ENCODE measurements around the gene LRWD1. TPM values are rescaled to one million over a fixed set of nuclear protein-coding genes. Genes with fewer than 3 reads are reported as not detected.

Gene LRWD1
- polyA plus RNA-seq, 1 donor from 2014 or later: 13.4 TPM

DNA sequence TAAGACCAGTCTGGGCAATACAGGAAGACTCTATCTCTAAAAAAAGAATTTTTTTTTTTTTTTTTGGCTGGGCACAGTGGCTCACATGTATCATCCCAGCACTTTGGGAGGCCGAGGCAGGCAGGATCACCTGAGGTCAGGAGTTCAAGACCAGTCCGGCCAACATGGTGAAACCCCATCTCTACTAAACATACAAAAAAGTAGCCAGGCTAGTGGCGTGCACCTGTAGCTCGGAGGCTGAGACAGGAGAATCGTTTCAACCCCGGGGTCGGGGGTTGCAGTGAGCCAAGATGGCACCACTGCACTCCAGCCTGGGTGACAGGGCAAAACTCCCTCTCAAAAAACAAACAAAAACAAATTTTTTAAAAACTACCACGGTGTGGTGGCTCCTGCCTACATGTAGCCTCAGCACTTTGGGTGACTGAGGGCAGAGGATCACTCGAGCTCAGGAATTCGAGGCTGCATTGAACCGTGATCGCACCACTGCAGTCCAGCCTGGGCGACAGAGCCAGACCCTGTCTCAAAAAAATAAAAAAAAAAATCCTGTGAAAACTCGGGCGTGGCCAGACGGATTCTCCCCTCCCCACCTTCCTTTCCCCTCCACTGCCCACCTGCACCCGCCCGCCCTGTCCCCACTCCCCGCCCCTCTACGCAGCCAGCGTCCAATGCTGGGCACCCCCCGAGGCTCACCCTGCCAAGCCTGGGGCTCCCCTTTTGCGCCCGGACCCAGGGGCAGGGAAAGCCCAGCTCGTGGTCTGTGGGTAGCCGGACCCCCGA lies 32.2 kb upstream of the LRWD1 start:
- Mint-ChIP-seq H3K4me1 (peaks cover 17 to 50% (median 45%) of the 10 kb centered on the region in 3 donors), H3K4me3 (peak overlapping the region; percentile 82 to 97 (median 92)), H3K27me3 (no peaks in the 10 kb centered on the region), H3K9me3 (no peaks in the 10 kb centered on the region), H3K27ac (peak overlapping the region; percentile 98 to 100 (median 99)), H3K36me3 (peaks cover 12% of the 10 kb centered on the region)

DNA sequence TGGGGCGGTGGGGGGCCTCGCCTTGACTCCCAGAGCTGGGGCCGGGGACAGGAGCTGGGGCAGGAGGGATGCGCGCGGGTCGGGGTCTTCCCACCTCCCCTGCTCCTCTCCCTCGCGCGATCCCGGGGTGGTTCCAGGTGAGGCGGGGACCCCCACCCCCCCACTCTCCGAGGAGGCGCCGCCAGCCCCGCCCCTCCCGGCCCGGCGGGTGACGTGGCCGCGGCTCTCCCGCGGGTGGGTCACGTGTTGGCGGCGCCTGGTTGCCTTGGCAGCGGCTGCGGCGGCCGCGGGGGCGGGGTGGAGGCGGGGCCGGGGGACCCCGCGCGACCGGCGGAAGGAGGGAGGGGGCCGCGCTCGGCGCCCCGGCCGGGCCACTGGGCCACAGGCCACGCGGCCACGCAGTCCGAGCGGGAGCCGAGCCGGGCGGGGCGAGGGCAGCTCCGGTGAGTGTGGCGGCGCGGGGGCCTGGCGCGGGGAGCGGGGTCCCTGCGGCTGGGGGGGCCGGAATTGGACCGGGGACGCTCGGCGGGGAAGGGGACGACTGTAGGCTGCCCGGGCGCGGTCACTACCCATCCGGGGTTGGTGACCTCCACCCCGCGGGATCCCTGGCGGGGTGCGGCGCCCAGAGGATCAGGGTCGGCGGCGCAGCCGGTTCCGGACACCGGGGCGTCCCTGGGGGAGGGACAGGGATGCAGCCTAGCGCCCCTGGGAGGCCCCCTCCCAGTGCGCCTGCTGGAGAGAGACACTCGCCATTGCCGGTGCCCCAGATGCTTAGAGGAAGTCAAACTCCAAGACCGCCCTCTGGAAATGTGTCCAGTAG lies 31.4 kb upstream of the LRWD1 start, which contains the start of gene ORAI2:
ORAI2 (plus strand) TSS at position 357 of the 820 bp plus-strand sequence. CDS start 5,382 bp downstream, outside the sequence.
- Mint-ChIP-seq H3K4me1 (peaks cover 17 to 45% (median 43%) of the 10 kb centered on the region in 3 donors), H3K4me3 (peak within 1 kb of the TSS; percentile 92 to 98 (median 98)), H3K36me3 (peaks cover 12% of the 10 kb centered on the region), H3K27me3 (no peaks in the 10 kb centered on the region), H3K9me3 (no peaks in the 10 kb centered on the region), H3K27ac (peak within 1 kb of the TSS; percentile 98 to 100 (median 99))

DNA sequence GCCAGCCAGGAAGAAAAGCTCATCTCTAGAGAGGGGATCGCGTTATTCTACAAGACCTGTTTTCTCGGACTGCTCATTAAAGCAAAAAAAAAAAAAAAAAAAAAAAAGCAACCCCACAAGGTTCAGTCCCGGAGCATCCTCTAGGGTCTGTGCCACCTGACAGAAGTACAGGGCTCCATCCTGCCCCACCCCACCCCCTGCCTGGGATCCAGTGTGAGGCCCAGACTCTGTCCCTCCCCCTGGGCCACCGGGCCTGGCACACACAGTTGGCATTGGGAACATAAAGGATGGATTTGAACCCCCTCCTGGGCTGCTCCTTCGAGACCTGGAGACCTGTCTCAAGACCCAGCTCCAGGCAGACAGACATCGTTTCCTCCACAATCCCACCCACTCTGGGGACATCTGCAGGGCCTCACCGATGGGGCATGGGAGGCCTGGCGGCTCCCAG lies 30.7 kb upstream of the LRWD1 start:
- peaks cover 12% of the 10 kb centered on the region for H3K36me3 Mint-ChIP-seq
- H3K9me3 Mint-ChIP-seq: no peaks in the 10 kb centered on the region
- peaks cover 17 to 45% (median 42%) of the 10 kb centered on the region in 3 donors for H3K4me1 Mint-ChIP-seq
- no peaks in the 10 kb centered on the region for H3K27me3 Mint-ChIP-seq
- H3K27ac Mint-ChIP-seq: peak overlapping the region; percentile 94 to 99 (median 97)
- H3K4me3 Mint-ChIP-seq: peak overlapping the region; percentile 85 to 98 (median 95)

DNA sequence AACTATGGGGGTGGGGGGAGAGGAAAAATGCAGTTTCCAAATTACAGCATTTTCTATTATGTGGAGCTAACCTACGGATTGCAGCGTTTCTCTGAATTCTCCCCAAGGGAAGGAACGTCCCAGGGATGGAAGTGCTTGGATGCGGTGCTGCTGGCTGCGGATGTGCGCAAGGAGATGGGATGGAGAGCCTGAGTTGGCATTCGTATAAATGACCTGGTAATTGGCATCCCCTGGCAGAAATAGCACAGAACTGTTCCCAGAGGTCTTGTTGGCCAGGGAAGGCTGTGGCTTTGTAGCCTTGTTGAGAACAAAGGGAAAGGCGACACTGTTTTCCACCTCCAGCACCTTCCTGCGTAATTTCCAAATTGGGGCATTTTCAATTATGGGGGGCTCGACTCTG lies 28.7 kb upstream of the LRWD1 start:
- peaks cover 14 to 34% (median 31%) of the 10 kb centered on the region in 3 donors for H3K4me1 Mint-ChIP-seq
- peak overlapping the region; percentile 85 to 98 (median 95) for H3K4me3 Mint-ChIP-seq
- H3K9me3 Mint-ChIP-seq: no peaks in the 10 kb centered on the region
- no peaks in the 10 kb centered on the region for H3K27me3 Mint-ChIP-seq
- peak overlapping the region in 2 of 3 donors; percentile 94 to 97 for H3K27ac Mint-ChIP-seq
- H3K36me3 Mint-ChIP-seq: peaks cover 13% of the 10 kb centered on the region

DNA sequence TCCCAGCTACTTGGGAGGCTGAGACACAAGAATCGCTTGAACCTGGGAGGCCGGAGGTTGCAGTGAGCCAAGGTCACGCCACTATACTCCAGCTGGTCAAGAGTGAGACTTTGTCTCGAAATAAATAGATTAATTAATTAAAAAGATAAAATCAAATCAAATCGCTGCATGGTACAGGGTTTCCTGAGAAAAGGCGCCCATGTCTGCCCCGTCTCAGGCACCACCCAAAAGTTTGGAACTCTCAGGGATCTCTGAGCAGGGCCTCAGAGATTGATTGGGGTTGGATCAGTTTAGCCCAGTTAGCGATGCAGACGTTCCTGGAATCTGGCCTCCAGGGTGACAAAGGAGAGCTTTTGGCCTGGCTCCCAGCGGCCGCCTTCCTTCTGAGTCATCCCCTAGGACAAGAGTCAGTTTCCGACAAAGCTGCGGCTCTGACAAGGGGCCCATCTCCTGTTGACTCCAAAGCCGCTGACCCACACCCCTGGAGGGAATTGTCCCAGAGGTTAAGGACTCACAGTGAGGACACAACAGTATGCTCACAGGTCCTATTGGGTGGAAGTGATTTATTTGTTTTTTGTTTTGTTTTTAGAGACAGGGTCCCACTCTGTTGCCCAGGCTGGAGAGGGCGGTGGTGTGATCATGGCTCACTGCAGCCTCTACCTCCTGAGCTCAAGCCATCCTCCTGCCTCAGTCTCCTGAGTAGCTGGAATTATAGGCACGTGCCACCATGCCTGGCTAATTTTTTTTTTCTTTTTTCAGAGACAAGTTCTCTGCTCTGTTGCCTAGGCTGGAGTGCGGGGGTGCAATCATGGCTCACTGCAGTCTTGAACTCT lies 24.6 kb upstream of the LRWD1 start:
- Mint-ChIP-seq H3K27ac (peak overlapping the region; percentile 6 to 89 (median 16)), H3K4me3 (peak overlapping the region in 1 of 4 donors; percentile 49), H3K27me3 (peaks cover 2% of the 10 kb centered on the region), H3K9me3 (no peaks in the 10 kb centered on the region), H3K4me1 (peaks cover 17 to 30% (median 29%) of the 10 kb centered on the region in 3 donors), H3K36me3 (peaks cover 8% of the 10 kb centered on the region)

DNA sequence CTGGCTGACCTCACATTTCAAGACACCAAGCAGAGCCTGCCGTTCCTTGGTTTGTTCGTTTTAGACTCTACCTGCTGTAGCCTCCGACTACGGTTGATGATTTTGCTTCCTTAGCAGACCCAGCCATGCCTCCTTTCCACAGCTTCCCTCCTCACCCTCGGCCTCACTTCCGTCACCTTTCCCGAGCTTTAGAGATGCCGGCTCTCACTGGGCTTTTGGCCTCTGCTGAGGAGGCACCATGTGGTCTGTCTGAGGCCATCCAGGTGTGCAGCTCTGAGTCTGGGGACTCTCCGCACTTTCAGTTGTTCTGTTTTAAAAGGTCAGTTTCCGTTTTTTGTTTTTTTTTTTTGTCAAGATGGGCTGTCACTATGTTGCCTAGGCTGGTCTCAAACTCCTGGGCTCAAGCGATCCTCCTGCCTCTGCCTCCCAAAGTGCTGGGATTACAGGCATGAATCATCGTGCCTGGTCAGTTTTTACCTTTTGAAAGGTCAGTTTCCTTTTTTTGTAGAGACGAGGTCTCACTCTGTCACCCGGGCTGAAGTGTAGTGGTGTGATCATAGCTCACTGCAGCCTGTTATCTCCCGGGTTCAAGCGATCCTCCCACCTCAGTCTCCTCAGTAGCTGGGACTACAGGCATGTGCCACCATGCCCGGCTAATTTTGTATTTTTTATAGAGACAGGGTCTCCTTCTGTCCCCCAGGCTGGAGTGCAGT lies 19.7 kb upstream of the LRWD1 start:
- peaks cover 2% of the 10 kb centered on the region for H3K27me3 Mint-ChIP-seq
- no peaks in the 10 kb centered on the region for H3K9me3 Mint-ChIP-seq
- H3K36me3 Mint-ChIP-seq: peaks cover 3% of the 10 kb centered on the region
- peaks cover 12 to 29% (median 28%) of the 10 kb centered on the region in 3 donors for H3K4me1 Mint-ChIP-seq
- H3K27ac Mint-ChIP-seq: peak overlapping the region; percentile 90 to 99 (median 95)
- peak overlapping the region; percentile 76 to 89 (median 86) for H3K4me3 Mint-ChIP-seq

DNA sequence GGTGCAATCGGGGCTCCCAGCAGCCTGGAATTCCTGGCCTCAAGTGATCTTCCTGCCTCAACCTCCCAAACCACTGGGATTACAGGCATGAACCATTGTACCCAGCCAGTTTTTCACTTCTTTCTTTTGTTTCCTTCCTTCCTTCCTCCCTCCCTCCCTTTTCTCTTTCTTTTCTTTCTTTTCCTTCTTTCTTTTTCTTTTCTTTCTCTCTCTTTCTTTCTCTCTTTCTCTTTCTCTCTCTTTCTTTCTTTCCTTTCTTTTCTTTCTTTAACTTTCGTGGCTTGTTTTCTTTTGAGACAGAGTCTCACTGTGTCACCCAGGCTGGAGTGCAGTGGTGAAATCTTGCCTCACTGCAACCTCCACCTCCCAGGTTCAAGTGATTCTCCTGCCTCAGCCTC lies 19.1 kb upstream of the LRWD1 start:
- Mint-ChIP-seq H3K9me3 (no peaks in the 10 kb centered on the region), H3K27ac (peak overlapping the region; percentile 90 to 99 (median 95)), H3K36me3 (peaks cover 3% of the 10 kb centered on the region), H3K4me1 (peaks cover 17 to 31% (median 30%) of the 10 kb centered on the region in 3 donors), H3K27me3 (peaks cover 2% of the 10 kb centered on the region), H3K4me3 (peak overlapping the region in 1 of 4 donors; percentile 87)

DNA sequence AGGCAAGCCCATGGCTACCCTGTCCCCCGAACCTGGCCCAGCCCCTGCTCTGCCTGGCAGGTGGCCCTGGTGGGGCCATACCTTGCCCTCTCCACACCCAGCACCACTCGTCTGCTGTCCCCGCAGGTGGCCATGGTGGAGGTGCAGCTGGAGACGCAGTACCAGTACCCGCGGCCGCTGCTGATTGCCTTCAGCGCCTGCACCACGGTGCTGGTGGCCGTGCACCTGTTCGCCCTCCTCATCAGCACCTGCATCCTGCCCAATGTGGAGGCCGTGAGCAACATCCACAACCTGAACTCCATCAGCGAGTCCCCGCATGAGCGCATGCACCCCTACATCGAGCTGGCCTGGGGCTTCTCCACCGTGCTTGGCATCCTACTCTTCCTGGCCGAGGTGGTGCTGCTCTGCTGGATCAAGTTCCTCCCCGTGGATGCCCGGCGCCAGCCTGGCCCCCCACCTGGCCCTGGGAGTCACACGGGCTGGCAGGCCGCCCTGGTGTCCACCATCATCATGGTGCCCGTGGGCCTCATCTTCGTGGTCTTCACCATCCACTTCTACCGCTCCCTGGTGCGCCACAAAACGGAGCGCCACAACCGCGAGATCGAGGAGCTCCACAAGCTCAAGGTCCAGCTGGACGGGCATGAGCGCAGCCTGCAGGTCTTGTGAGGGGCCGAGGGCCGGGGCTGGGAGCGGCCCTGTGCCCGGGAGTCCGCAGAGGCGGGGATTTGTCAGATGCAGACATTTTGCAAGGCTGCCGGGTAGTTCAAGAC lies 18.2 kb upstream of the LRWD1 start:
- H3K9me3 Mint-ChIP-seq: no peaks in the 10 kb centered on the region
- H3K4me1 Mint-ChIP-seq: peaks cover 15 to 30% (median 29%) of the 10 kb centered on the region in 3 donors
- H3K36me3 Mint-ChIP-seq: peaks cover 3% of the 10 kb centered on the region
- peak overlapping the region; percentile 39 to 90 (median 63) for H3K27ac Mint-ChIP-seq
- peaks cover 2% of the 10 kb centered on the region for H3K27me3 Mint-ChIP-seq
- peak overlapping the region in 2 of 4 donors; percentile 8 to 87 for H3K4me3 Mint-ChIP-seq

DNA sequence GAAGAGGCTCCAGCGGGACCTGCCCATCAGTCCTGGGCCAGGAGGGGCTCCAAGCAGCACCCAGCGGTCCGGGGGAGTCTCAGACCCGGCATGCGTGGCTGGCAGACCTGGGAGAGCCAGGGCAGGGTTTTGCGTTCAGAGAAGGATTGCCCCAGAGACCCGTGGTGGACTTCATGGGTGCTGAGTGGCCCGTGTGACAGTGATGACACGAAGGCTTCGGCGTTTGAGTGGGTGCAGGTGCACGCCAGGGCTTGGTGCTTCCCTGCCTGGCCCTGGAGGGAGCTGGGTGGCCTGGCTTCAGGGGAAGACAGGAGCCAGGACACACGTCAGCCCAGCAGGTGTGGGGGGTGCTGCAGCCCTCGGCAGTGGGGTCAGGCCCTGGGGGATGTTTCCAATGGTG lies 17.5 kb upstream of the LRWD1 start:
- Mint-ChIP-seq H3K9me3 (no peaks in the 10 kb centered on the region), H3K4me1 (peaks cover 12 to 23% (median 23%) of the 10 kb centered on the region in 3 donors), H3K27ac (peak overlapping the region in 2 of 3 donors; percentile 39 to 63), H3K4me3 (no peak overlapping the region), H3K36me3 (peaks cover 2% of the 10 kb centered on the region), H3K27me3 (peaks cover 2% of the 10 kb centered on the region)

DNA sequence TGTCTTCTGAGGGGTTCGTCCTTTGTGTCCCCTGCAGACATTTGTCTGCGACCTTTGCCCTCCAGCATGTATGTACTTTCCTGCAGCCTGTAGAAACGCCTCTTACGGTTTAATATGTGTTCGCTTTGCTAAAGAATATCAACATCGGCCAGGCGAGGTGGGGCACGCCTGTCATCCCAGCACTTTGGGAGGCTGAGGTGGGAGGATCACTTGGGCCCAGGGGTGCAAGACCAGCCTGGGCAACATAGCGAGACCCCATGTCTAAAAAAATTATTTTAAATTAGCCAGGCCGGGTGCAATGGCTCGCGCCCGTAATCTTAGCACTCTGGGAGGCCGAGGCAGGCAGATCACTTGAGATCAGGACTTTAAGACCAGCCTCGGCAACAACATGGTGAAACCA lies 15.6 kb upstream of the LRWD1 start:
- H3K27me3 Mint-ChIP-seq: peaks cover 2% of the 10 kb centered on the region
- H3K4me1 Mint-ChIP-seq: peaks cover 12 to 18% (median 17%) of the 10 kb centered on the region in 3 donors
- H3K36me3 Mint-ChIP-seq: peaks cover 2% of the 10 kb centered on the region
- H3K27ac Mint-ChIP-seq: peak overlapping the region in 2 of 3 donors; percentile 74 to 83
- no peaks in the 10 kb centered on the region for H3K9me3 Mint-ChIP-seq
- H3K4me3 Mint-ChIP-seq: no peak overlapping the region

DNA sequence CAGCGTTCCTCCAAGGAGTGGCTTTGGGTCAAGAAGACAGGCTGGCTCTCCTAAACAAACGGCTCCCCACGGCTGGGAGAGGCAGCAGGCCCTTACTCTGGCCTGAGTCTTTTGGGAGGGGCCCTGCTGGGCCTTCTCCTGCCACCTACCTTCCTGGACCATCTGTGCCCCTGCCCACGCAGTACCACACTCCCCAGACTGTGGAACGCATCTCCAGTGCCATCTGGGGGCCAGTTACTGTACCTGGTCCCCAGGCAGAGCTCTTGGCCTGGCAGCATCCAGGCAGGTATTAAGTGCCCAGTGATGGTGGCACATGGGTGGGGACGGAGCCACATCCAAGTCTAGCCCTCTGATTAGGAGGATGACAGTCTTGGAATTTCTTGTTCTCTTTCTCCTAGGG lies 14.5 kb upstream of the LRWD1 start:
- Mint-ChIP-seq H3K27me3 (no peaks in the 10 kb centered on the region), H3K36me3 (peaks cover 2% of the 10 kb centered on the region), H3K9me3 (no peaks in the 10 kb centered on the region), H3K4me1 (peaks cover 6 to 13% (median 12%) of the 10 kb centered on the region in 3 donors), H3K27ac (peak overlapping the region in 2 of 3 donors; percentile 77 to 92), H3K4me3 (peak overlapping the region in 1 of 4 donors; percentile 60)

DNA sequence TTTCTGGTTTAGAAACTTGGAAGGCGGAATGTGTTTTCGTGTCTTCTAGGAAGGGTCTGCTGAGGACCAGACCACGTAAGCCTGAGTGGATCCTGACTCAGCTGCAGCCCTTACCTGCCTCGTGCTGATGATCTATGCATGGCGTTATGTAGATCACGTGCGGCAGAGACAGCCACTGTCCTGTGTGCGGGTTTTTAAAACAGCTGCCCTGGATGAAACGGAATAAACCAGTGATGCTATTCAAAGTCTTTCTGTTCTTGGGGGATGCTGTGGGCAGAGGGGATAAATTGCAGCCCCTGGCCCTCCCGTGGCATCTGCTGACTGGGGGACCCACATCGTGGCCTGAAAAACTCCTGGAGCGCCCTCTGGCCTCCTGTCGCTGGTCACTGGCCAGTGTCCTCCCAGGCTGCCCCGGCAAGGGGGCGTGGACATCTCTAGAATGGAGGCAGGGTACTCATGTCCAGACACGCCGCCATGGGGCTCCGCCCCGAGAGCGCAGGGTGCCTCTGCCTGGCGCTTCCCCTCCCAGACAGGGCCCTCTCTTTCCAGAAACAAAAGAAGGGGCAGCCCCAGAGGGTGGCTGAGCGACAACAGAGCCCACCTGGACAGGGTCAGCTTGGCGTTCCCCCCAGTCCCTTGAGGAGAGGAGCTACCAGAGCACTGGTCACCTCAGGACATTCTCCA lies 13.3 kb upstream of the LRWD1 start:
- Mint-ChIP-seq H3K9me3 (no peaks in the 10 kb centered on the region), H3K4me1 (peaks cover 4 to 6% (median 4%) of the 10 kb centered on the region in 3 donors), H3K27ac (peak overlapping the region in 2 of 3 donors; percentile 47 to 86), H3K27me3 (no peaks in the 10 kb centered on the region), H3K4me3 (no peak overlapping the region), H3K36me3 (no peaks in the 10 kb centered on the region)

DNA sequence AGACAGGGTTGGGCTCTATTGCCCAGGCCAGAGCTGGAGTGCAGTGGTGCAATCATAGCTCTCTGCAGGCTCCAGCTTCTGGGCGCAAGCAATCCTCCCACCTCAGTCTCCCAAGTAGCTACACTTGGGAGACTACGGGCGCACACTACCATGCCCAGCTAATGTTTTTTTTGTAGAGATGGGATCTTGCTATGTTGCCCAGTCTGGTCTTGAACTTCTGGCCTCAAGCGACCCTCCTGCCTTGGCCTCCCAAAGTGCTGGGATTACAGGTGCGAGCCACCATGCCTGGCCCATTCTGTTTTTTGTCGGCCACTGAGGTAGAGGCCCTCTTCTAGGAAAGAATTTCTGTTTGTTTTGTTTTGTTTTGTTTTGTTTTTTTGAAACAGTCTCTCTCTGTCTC lies 12.3 kb upstream of the LRWD1 start:
- peak overlapping the region in 2 of 3 donors; percentile 39 to 73 for H3K27ac Mint-ChIP-seq
- no peaks in the 10 kb centered on the region for H3K36me3 Mint-ChIP-seq
- no peaks in the 10 kb centered on the region for H3K9me3 Mint-ChIP-seq

More for the DNA sequence above, 12.3 kb upstream of the LRWD1 start:
- no peak overlapping the region for H3K4me3 Mint-ChIP-seq
- peaks cover 4 to 6% (median 4%) of the 10 kb centered on the region in 3 donors for H3K4me1 Mint-ChIP-seq
- no peaks in the 10 kb centered on the region for H3K27me3 Mint-ChIP-seq

All from IgD-negative memory B cell (primary cell).